Adrenal gland (tissue), 12 donors: ENCODE data around the gene LPP. TPM values are rescaled to one million over a fixed set of nuclear protein-coding genes. Genes with fewer than 3 reads are reported as not detected.

Source experiments
- DNase-seq, 7 donors: peaks; one replicate each; pipeline ENCODE4 v3.0.0-alpha.2; 2019 to 2020
- H3K27ac ChIP-seq, 5 donors: fragments of 200-600 bp; sonication (generic) in 4 of 5; 1 replicate in 3 of 5; 2 replicates in 2 of 5; pipeline versions ENCODE4 v1.5.1 to v1.8.0; 2016 to 2020; ENCODE audit warnings: mild to moderate bottlenecking in 1 of 5
- H3K27me3 ChIP-seq: fragments of 200-600 bp; 2 replicates; pipeline ENCODE4 v1.8.0; 2021
- H3K36me3 ChIP-seq, 2 donors: fragments of 200-600 bp; replicated peaks in 1 of 2; 1 replicate in 1 of 2; 2 replicates in 1 of 2; pipeline versions ENCODE4 v1.5.1 to v1.8.0; 2018 to 2022
- H3K4me1 ChIP-seq, 2 donors: fragments of 200-600 bp; replicated peaks in 1 of 2; 1 replicate in 1 of 2; 2 replicates in 1 of 2; pipeline versions ENCODE4 v1.5.1 to v1.8.0; 2018 to 2021
- H3K4me3 ChIP-seq, 4 donors: fragments of 200-600 bp; sonication (generic) in 3 of 4; one replicate each; pipeline ENCODE4 v1.5.1; 2016 to 2018
- H3K9me3 ChIP-seq, 3 donors: fragments of 200-600 bp; sonication (generic) in 1 of 3; replicated peaks in 1 of 3; 1 replicate in 2 of 3; 2 replicates in 1 of 3; pipeline versions ENCODE4 v1.5.1 to v1.8.0; 2016 to 2021
- CTCF ChIP-seq, 6 experiments: fragments of 450-650 bp in 4 of 6; fragments of 200-600 bp in 2 of 6; sonication (generic) in 1 of 6; IDR thresholded peaks; 1 replicate in 5 of 6; 2 replicates in 1 of 6; pipeline versions ENCODE4 v1.5.1 to v1.8.0; 2016 to 2021; ENCODE audit warnings: antibody characterized with exemption in 6 of 6, mild to moderate bottlenecking in 2 of 6, moderate library complexity in 1 of 6
- POLR2A ChIP-seq, 2 donors: fragments of 450-650 bp; IDR thresholded peaks; one replicate each; pipeline ENCODE4 v1.6.1; 2017; ENCODE audit warnings: antibody characterized with exemption in 2 of 2, mild to moderate bottlenecking in 2 of 2, moderate library complexity in 1 of 2
- WGBS, 4 donors: extraction: QIAGEN DNeasy Blood & Tissue Kit in 2 of 4; methylation state at CpG; one replicate each; pipeline versions ENCODE4 v1.1.5 to v1.1.7; 2013 to 2017; 5-methylcytosine and 5-hydroxymethylcytosine counted together
- intact Hi-C, 2 donors: fragments of 100-400 bp; cut with DNase I; formaldehyde crosslinking; loops; one replicate each; pipeline versions ENCODE4 v1.14.1 to v1.15.0; 2022 to 2023
- polyA plus RNA-seq, 3 donors: library from polyadenylated mRNA; stranded (reverse); fragments of 200-250 nt in 2 of 3; fragments of 350-450 nt in 1 of 3; fragmentation: Illumina TruSeq in 1 of 3; extraction: RNeasy Lipid Tissue Mini Kit (QIAGEN cat#74804) in 1 of 3; gene quantifications; one replicate each; pipeline ENCODE4 v1.2.3, GENCODE V29; 2013 to 2014
- total RNA-seq, 9 donors: library from RNA; depleted of rRNA in 4 of 9; stranded (reverse); fragments of >200 nt in 4 of 9; fragments of 120-200 nt in 1 of 9; fragmentation: NEBNext Ultra II Directional in 1 of 9; extraction: Animal tissue kit (Norgen Biotek cat#: 25700) in 1 of 9; gene quantifications; one replicate each; pipeline versions ENCODE4 v1.1.0 to v1.2.4, GENCODE V29; 2013 to 2023
- donor health status: healthy with polysubstance abuse.
- donor health status: Bipolar disorder and iron deficiency.
- donor health status: DM: yes; HTN: yes; CAD: no.
- donor health status: DM: no; HTN: no; CAD: no.
- donor health status: DM: no; HTN: no; CAD: no.
- donor health status: DM: yes; HTN: yes; CAD: no.

LPP gene
- total and polyA plus RNA-seq, 12 donors = 7.0 to 170 (median 101) TPM

- Histone ChIP-seq H3K27ac (no peak overlapping the region), H3K4me3 (no peak overlapping the region), H3K9me3 (no peaks in the 10 kb centered on the region), H3K36me3 (no peaks in the 10 kb centered on the region), H3K27me3 (no peaks in the 10 kb centered on the region), H3K4me1 (peaks cover 25 to 27% of the 10 kb centered on the region in 2 donors)
- intact Hi-C loops = loop anchor here in 1 of 2 donors (10.0 kb wide), 1 partner anchor 535 kb away; the partner anchor contains the start of gene BCL6
- no peak for TF ChIP-seq POLR2A (IDR thresholded peaks at IDR 0.05)
- TF ChIP-seq CTCF (IDR thresholded peaks at IDR 0.05) = no peak
- DNase-seq = no peak
- 77 to 83% (median 80%) methylated on average over 7 of the region's 7 CpGs for WGBS, 4 donors
Measured at GRCh38 chr3:188279502-188280335, 125.8 kb downstream of the LPP start.

- WGBS, 4 donors = 89 to 94% (median 89%) methylated on average over 5 of the region's 5 CpGs
- Histone ChIP-seq H3K27ac (no peak overlapping the region), H3K36me3 (no peaks in the 10 kb centered on the region), H3K4me3 (no peak overlapping the region), H3K27me3 (no peaks in the 10 kb centered on the region), H3K9me3 (no peaks in the 10 kb centered on the region), H3K4me1 (peaks cover 27 to 34% of the 10 kb centered on the region in 2 donors)
- intact Hi-C loops = loop anchor here in 1 of 2 donors (10.0 kb wide), 1 partner anchor 536 kb away; the partner anchor contains the start of gene BCL6
- TF ChIP-seq POLR2A (IDR thresholded peaks at IDR 0.05) (no peak), CTCF (IDR thresholded peaks at IDR 0.05) (no peak)
- DNase-seq = no peak
Measured at GRCh38 chr3:188280627-188281026, 126.7 kb downstream of the LPP start.

- TF ChIP-seq POLR2A (IDR thresholded peaks at IDR 0.05) (no peak), CTCF (IDR thresholded peaks at IDR 0.05) (no peak)
- H3K4me1 ChIP-seq = peaks cover 34 to 49% of the 10 kb centered on the region in 2 donors
- H3K27ac ChIP-seq = peak overlapping the region in 4 of 5 donors; percentile 36 to 57 (median 44)
- H3K4me3 ChIP-seq = no peak overlapping the region
- intact Hi-C loops = loop anchor here in 1 of 2 donors (10.0 kb wide), 1 partner anchor 538 kb away; the partner anchor contains the start of gene BCL6
- H3K9me3 ChIP-seq = no peaks in the 10 kb centered on the region
- DNase-seq = no peak
- H3K27me3 ChIP-seq = no peaks in the 10 kb centered on the region
- H3K36me3 ChIP-seq = no peaks in the 10 kb centered on the region
Measured at GRCh38 chr3:188282871-188283270, 128.9 kb downstream of the LPP start.

- Histone ChIP-seq H3K4me1 (peaks cover 34 to 54% of the 10 kb centered on the region in 2 donors), H3K4me3 (no peak overlapping the region), H3K27ac (peak overlapping the region in 4 of 5 donors; percentile 36 to 57 (median 44)), H3K36me3 (no peaks in the 10 kb centered on the region), H3K27me3 (no peaks in the 10 kb centered on the region), H3K9me3 (no peaks in the 10 kb centered on the region)
- WGBS, 4 donors = 33 to 44% (median 38%) methylated on average over 4 of the region's 4 CpGs
- intact Hi-C loops = loop anchor here in 1 of 2 donors (10.0 kb wide), 1 partner anchor 539 kb away; the partner anchor contains the start of gene BCL6
- TF ChIP-seq POLR2A (IDR thresholded peaks at IDR 0.05) = no peak
- TF ChIP-seq CTCF (IDR thresholded peaks at IDR 0.05) = peak in 3 of 6 experiments; percentile 51 to 58 (median 55)
- DNase-seq = peak; percentile 54 to 87 (median 75)
Measured at GRCh38 chr3:188283347-188283746, 129.4 kb downstream of the LPP start.
